Measurements from ENCODE around the gene ZDHHC16. TPM values are rescaled to one million over a fixed set of nuclear protein-coding genes. Genes with fewer than 3 reads are reported as not detected.
A peak's percentile ranks its signal among the peaks of the same experiment; 100 is the strongest.
"Not testable (repeated sequence)": the region's sequence is repeated elsewhere in the genome, so short reads cannot be mapped to it uniquely, and the experiment has no call there.

The ZDHHC16 gene
- total RNA-seq, 2 experiments from 2014 or later = 31.0 to 38.4 TPM

- Histone ChIP-seq H3K4me2 (ENCODE audit: low read length) (no peak overlapping the region), H3K9me2 (ENCODE audit: insufficient read depth, low read length) (no peaks in the 10 kb centered on the region), H3K9me3 (ENCODE audit: low read length) (no peaks in the 10 kb centered on the region), H3K4me1 (ENCODE audit: insufficient read depth, low read length, poor library complexity, severe bottlenecking) (peaks cover 10% of the 10 kb centered on the region), H3K36me3 (ENCODE audit: insufficient read depth, low read length) (peaks cover 97% of the 10 kb centered on the region), H3K27ac (ENCODE audit: low read depth, low read length, poor library complexity, severe bottlenecking) (peak overlapping the region; percentile 40), H4K20me1 (ENCODE audit: insufficient read depth, low read length) (no peaks in the 10 kb centered on the region), H2AFZ (ENCODE audit: low read length) (no peak overlapping the region), H3K79me2 (ENCODE audit: insufficient read depth, low read depth, low read length) (no peaks in the 10 kb centered on the region), H3K4me3 (ENCODE audit: low read depth, low read length, poor library complexity, severe bottlenecking) (no peak overlapping the region)
- peak; percentile 84 for DNase-seq (ENCODE audit: low spot score)
- TF ChIP-seq EZH2phosphoT487 (IDR thresholded peaks at IDR 0.05; ENCODE audit: borderline replicate concordance, low read depth, low read length) (no peak), CTCF (conservative IDR thresholded peaks at IDR 0.05; ENCODE audit: low read length) (no peak)
- POLR2A ChIA-PET = interaction anchor here (0.6 to 1.8 kb wide), 8 partner anchors 11 to 1238 kb away, joined by 3 to 12 read pairs (median 4); no protein-coding TSS in a partner anchor
- no TSS peak for BruUV-seq (replicated peaks)
- intact Hi-C loops (cut with micrococcal nuclease; ENCODE audit: unreplicated experiment) = loop anchor here (1.0 kb wide), 1 partner anchor 144 kb away; no protein-coding TSS in a partner anchor
- CTCF ChIA-PET (ENCODE audit: unreplicated experiment) = no interaction called here
Observed at GRCh38 chr10:97468162-97468561, 22.2 kb downstream of the ZDHHC16 start.

GRCh38 chr10:97468781-97469180 is 22.8 kb downstream of the ZDHHC16 start:
- intact Hi-C loops (cut with micrococcal nuclease; ENCODE audit: unreplicated experiment) = loop anchor here (1.0 kb wide), 1 partner anchor 144 kb away; no protein-coding TSS in a partner anchor
- H3K9me3 ChIP-seq (ENCODE audit: low read length); CTCF ChIA-PET (ENCODE audit: unreplicated experiment); BruUV-seq (replicated peaks); H2AFZ ChIP-seq (ENCODE audit: low read length); H3K4me3 ChIP-seq (ENCODE audit: low read depth, low read length, poor library complexity, severe bottlenecking); H3K9me2 ChIP-seq (ENCODE audit: insufficient read depth, low read length); DNase-seq (ENCODE audit: low spot score); H3K4me2 ChIP-seq (ENCODE audit: low read length); H4K20me1 ChIP-seq (ENCODE audit: insufficient read depth, low read length); H3K79me2 ChIP-seq (ENCODE audit: insufficient read depth, low read depth, low read length): not testable (repeated sequence)
- Histone ChIP-seq H3K4me1 (ENCODE audit: insufficient read depth, low read length, poor library complexity, severe bottlenecking) (peaks cover 10% of the 10 kb centered on the region), H3K27ac (ENCODE audit: low read depth, low read length, poor library complexity, severe bottlenecking) (peak overlapping the region; percentile 40), H3K36me3 (ENCODE audit: insufficient read depth, low read length) (peaks cover 97% of the 10 kb centered on the region)
- POLR2A ChIA-PET = interaction anchor here (1.1 to 1.8 kb wide), 2 partner anchors 23 to 71 kb away, joined by 4 to 10 read pairs; no protein-coding TSS in a partner anchor

GRCh38 chr10:97474918-97475317 is 28.9 kb downstream of the ZDHHC16 start:
- no peak overlapping the region for H2AFZ ChIP-seq (ENCODE audit: low read length)
- no peak overlapping the region for H3K4me2 ChIP-seq (ENCODE audit: low read length)
- no peaks in the 10 kb centered on the region for H3K4me1 ChIP-seq (ENCODE audit: insufficient read depth, low read length, poor library complexity, severe bottlenecking)
- no TSS peak for BruUV-seq (replicated peaks)
- POLR2A ChIA-PET = interaction anchor here (1.1 to 1.2 kb wide), 2 partner anchors 13 to 16 kb away, joined by 3 read pairs; no protein-coding TSS in a partner anchor
- intact Hi-C loops (cut with micrococcal nuclease; ENCODE audit: unreplicated experiment) = no loop called here
- CTCF ChIA-PET (ENCODE audit: unreplicated experiment) = no interaction called here
- no peaks in the 10 kb centered on the region for H3K79me2 ChIP-seq (ENCODE audit: insufficient read depth, low read depth, low read length)
- no peak overlapping the region for H3K4me3 ChIP-seq (ENCODE audit: low read depth, low read length, poor library complexity, severe bottlenecking)
- H3K36me3 ChIP-seq (ENCODE audit: insufficient read depth, low read length) = peaks cover 98% of the 10 kb centered on the region
- no peak for TF ChIP-seq CTCF (conservative IDR thresholded peaks at IDR 0.05; ENCODE audit: low read length)
- TF ChIP-seq EZH2phosphoT487 (IDR thresholded peaks at IDR 0.05; ENCODE audit: borderline replicate concordance, low read depth, low read length) = no peak
- no peaks in the 10 kb centered on the region for H4K20me1 ChIP-seq (ENCODE audit: insufficient read depth, low read length)
- no peaks in the 10 kb centered on the region for H3K9me2 ChIP-seq (ENCODE audit: insufficient read depth, low read length)
- H3K27ac ChIP-seq (ENCODE audit: low read depth, low read length, poor library complexity, severe bottlenecking) = no peak overlapping the region
- no peaks in the 10 kb centered on the region for H3K9me3 ChIP-seq (ENCODE audit: low read length)
- DNase-seq (ENCODE audit: low spot score) = no peak

Data from OCI-LY7 (cell line).